Uterus (tissue), 4 donors: ENCODE data around the gene C17orf107. TPM values are rescaled to one million over a fixed set of nuclear protein-coding genes. Genes with fewer than 3 reads are reported as not detected.
A peak's percentile ranks its signal among the peaks of the same experiment; 100 is the strongest.
"Not testable (repeated sequence)": the region's sequence is repeated elsewhere in the genome, so short reads cannot be mapped to it uniquely, and the experiment has no call there.

Experiments
- DNase-seq, 2 donors: peaks; one replicate each; pipeline ENCODE4 v3.0.0-alpha.2; 2019 to 2020
- H3K27ac ChIP-seq, 2 donors: fragments of 200-600 bp; sonication (generic); 1 replicate in 1 of 2; 2 replicates in 1 of 2; pipeline ENCODE4 v1.5.1; 2016 to 2018
- H3K27me3 ChIP-seq, 2 donors: fragments of 200-600 bp; sonication (generic); one replicate each; pipeline ENCODE4 v1.5.1; 2018 to 2019; ENCODE audit warnings: control low read depth in 1 of 2
- H3K36me3 ChIP-seq, 2 donors: fragments of 200-600 bp; sonication (generic); one replicate each; pipeline ENCODE4 v1.5.1; 2019; ENCODE audit warnings: control low read depth in 1 of 2
- H3K4me1 ChIP-seq, 2 donors: fragments of 200-600 bp; sonication (generic); one replicate each; pipeline ENCODE4 v1.5.1; 2018 to 2019; ENCODE audit warnings: control low read depth in 1 of 2
- H3K4me3 ChIP-seq, 2 donors: fragments of 200-600 bp; sonication (generic); 1 replicate in 1 of 2; 2 replicates in 1 of 2; pipeline ENCODE4 v1.5.1; 2018 to 2019; ENCODE audit warnings: mild to moderate bottlenecking in 1 of 2
- H3K9me3 ChIP-seq, 2 donors: fragments of 200-600 bp; sonication (generic); one replicate each; pipeline ENCODE4 v1.5.1; 2019; ENCODE audit warnings: control low read depth in 1 of 2
- POLR2A ChIP-seq, 2 donors: fragments of 450-650 bp; IDR thresholded peaks; one replicate each; pipeline ENCODE4 v1.6.1; 2016; ENCODE audit warnings: antibody characterized with exemption in 2 of 2, mild to moderate bottlenecking in 1 of 2, moderate library complexity in 1 of 2
- intact Hi-C: fragments of 100-400 bp; cut with DNase I; formaldehyde crosslinking; loops from one replicate; pipeline ENCODE4 v1.15.1; 2023; ENCODE audit warnings: low total_unique reads
- total RNA-seq, 4 donors: library from RNA; depleted of rRNA in 3 of 4; stranded (reverse); fragments of >200 nt in 3 of 4; gene quantifications; one replicate each; pipeline versions ENCODE4 v1.1.0 to v1.2.4, GENCODE V29; 2014 to 2023
- TF ChIP-seq, protein P1 (sequence below), 4 experiments: fragments of 200-600 bp in 2 of 4; fragments of 450-650 bp in 2 of 4; sonication (generic) in 2 of 4; IDR thresholded peaks; one replicate each; pipeline ENCODE4 v1.5.1; 2016 to 2019; ENCODE audit warnings: antibody characterized with exemption in 4 of 4, mild to moderate bottlenecking in 2 of 4, moderate library complexity in 1 of 4
- donor health status: DM: yes; HTN: yes; CAD: no.

The C17orf107 gene
- total RNA-seq, 4 donors from 2014 or later = 2.9 to 6.6 (median 3.5) TPM; not detected in 1

- TF ChIP-seq, protein P1, sequence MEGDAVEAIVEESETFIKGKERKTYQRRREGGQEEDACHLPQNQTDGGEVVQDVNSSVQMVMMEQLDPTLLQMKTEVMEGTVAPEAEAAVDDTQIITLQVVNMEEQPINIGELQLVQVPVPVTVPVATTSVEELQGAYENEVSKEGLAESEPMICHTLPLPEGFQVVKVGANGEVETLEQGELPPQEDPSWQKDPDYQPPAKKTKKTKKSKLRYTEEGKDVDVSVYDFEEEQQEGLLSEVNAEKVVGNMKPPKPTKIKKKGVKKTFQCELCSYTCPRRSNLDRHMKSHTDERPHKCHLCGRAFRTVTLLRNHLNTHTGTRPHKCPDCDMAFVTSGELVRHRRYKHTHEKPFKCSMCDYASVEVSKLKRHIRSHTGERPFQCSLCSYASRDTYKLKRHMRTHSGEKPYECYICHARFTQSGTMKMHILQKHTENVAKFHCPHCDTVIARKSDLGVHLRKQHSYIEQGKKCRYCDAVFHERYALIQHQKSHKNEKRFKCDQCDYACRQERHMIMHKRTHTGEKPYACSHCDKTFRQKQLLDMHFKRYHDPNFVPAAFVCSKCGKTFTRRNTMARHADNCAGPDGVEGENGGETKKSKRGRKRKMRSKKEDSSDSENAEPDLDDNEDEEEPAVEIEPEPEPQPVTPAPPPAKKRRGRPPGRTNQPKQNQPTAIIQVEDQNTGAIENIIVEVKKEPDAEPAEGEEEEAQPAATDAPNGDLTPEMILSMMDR (IDR thresholded peaks at IDR 0.05) = peak; percentile 62 to 91 (median 77)
- no peak for TF ChIP-seq POLR2A (IDR thresholded peaks at IDR 0.05)
- H3K36me3 ChIP-seq = no peaks in the 10 kb centered on the region
- DNase-seq = peak; percentile 82 to 87
- intact Hi-C loops = no loop called here
- H3K27ac ChIP-seq = peak overlapping the region; percentile 18 to 54
- no peaks in the 10 kb centered on the region for H3K27me3 ChIP-seq
- no peaks in the 10 kb centered on the region for H3K9me3 ChIP-seq
- no peak overlapping the region for H3K4me3 ChIP-seq
- H3K4me1 ChIP-seq = no peaks in the 10 kb centered on the region
Measured at GRCh38 chr17:4908711-4909496, 9.6 kb downstream of the C17orf107 start.

- no peak overlapping the region for H3K27ac ChIP-seq
- intact Hi-C loops = loop anchor here (10.0 kb wide), 1 partner anchor 151 kb away; no protein-coding TSS in a partner anchor
Measured at GRCh38 chr17:4913994-4914393, 14.7 kb downstream of the C17orf107 start.

DNA sequence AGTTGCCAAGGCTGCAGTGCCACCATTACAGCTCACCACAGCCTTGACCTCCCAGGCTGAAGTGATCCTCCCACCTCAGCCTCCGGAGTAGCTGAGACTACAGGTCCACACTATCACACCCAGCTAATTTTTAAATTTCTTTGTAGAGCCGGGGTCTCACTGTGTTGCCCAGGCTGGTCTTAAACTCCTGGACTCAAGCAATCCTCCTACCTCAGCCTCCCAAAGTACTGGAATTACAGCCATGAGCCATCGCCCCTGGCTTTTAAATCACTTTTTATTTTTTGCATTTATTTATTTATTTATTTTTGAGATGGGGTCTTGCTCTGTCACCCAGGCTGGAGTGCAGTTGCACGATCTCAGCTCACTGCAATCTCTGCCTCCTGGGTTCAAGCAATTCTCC lies 15.2 kb downstream of the C17orf107 start:
- intact Hi-C loops = loop anchor here (10.0 kb wide), 1 partner anchor 150 kb away; no protein-coding TSS in a partner anchor
- not testable (repeated sequence) for H3K9me3 ChIP-seq, H3K27me3 ChIP-seq, H3K36me3 ChIP-seq, DNase-seq, H3K4me1 ChIP-seq, H3K27ac ChIP-seq, H3K4me3 ChIP-seq

More at GRCh38 chr17:4913994-4914393, 14.7 kb downstream of the C17orf107 start:
- Histone ChIP-seq H3K27me3 (no peaks in the 10 kb centered on the region), H3K36me3 (no peaks in the 10 kb centered on the region), H3K4me1 (no peaks in the 10 kb centered on the region), H3K4me3 (no peak overlapping the region), H3K9me3 (no peaks in the 10 kb centered on the region)
- TF ChIP-seq POLR2A (IDR thresholded peaks at IDR 0.05) = no peak
- TF ChIP-seq, protein P1 (IDR thresholded peaks at IDR 0.05) = no peak
- no peak for DNase-seq

DNA sequence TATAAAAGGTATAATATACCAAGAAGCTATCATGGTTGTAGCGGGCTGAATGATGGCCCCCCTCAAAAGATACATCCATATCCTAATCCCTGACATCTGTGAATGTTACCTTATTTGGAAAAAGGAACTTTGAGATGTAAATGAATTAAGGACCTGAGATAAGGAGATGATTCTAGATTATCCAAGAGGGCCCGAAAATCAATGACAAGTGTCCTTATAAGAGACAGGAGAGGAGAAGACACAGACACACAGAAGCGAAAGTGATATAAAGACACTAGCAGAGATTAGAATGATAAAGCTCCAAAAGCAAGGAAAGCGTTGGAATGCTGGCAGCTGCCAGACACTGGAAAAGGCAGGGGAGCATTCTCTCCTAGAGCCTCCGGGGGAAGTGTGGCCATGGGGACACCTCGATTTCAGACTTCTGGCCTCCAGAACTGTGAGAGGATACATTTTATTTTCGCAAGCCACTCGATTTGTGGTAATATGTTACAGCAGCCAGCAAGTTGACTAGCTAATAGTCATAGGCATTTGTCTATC lies 20.2 kb downstream of the C17orf107 start:
- no peak for DNase-seq
- H3K9me3 ChIP-seq = no peaks in the 10 kb centered on the region
- intact Hi-C loops = loop anchor here (10.0 kb wide), 1 partner anchor 145 kb away; no protein-coding TSS in a partner anchor
- H3K36me3 ChIP-seq = no peaks in the 10 kb centered on the region
- no peak for TF ChIP-seq POLR2A (IDR thresholded peaks at IDR 0.05)
- TF ChIP-seq, protein P1 (IDR thresholded peaks at IDR 0.05) = no peak
- no peak overlapping the region for H3K27ac ChIP-seq
- H3K4me3 ChIP-seq = no peak overlapping the region
- no peaks in the 10 kb centered on the region for H3K4me1 ChIP-seq
- H3K27me3 ChIP-seq = no peaks in the 10 kb centered on the region

GRCh38 chr17:4920351-4921048 lies 21.2 kb downstream of the C17orf107 start:
- H3K27me3 ChIP-seq = no peaks in the 10 kb centered on the region
- H3K4me3 ChIP-seq = no peak overlapping the region
- H3K36me3 ChIP-seq = no peaks in the 10 kb centered on the region
- no peaks in the 10 kb centered on the region for H3K9me3 ChIP-seq
- intact Hi-C loops = no loop called here
- H3K27ac ChIP-seq = no peak overlapping the region
- H3K4me1 ChIP-seq = no peaks in the 10 kb centered on the region
- no peak for DNase-seq
- no peak for TF ChIP-seq POLR2A (IDR thresholded peaks at IDR 0.05)
- TF ChIP-seq, protein P1 (IDR thresholded peaks at IDR 0.05) = no peak
